Neuronal stem cell (in vitro differentiated cells): ENCODE data around the gene EFCAB7.
"Not testable (repeated sequence)": the region's sequence is repeated elsewhere in the genome, so short reads cannot be mapped to it uniquely, and the experiment has no call there.

Experiments used
- DNase-seq: peaks from one replicate; pipeline ENCODE4 v3.0.0-alpha.2; 2013; ENCODE audit warnings: low spot score
- H2AFZ ChIP-seq: one replicate; pipeline ENCODE4 v1.6.1; 2013; ENCODE audit warnings: mild to moderate bottlenecking, low read length, inconsistent platforms
- H2AK5ac ChIP-seq: 2 replicates; pipeline ENCODE4 v1.6.1; 2013; ENCODE audit warnings: low read depth, mild to moderate bottlenecking, inconsistent platforms, low read length, moderate library complexity, mixed read lengths
- H2BK120ac ChIP-seq: 2 replicates; pipeline ENCODE4 v1.6.1; 2013; ENCODE audit warnings: low read depth, mild to moderate bottlenecking, inconsistent platforms, low read length, moderate library complexity, mixed read lengths
- H2BK12ac ChIP-seq: one replicate; pipeline ENCODE4 v1.6.1; 2013; ENCODE audit warnings: low read length, inconsistent platforms
- H2BK15ac ChIP-seq: 2 replicates; pipeline ENCODE4 v1.6.1; 2013; ENCODE audit warnings: mild to moderate bottlenecking, low read length, inconsistent platforms, mixed read lengths
- H2BK5ac ChIP-seq: one replicate; pipeline ENCODE4 v1.6.1; 2013; ENCODE audit warnings: inconsistent platforms, mild to moderate bottlenecking, low read length, moderate library complexity
- H3K14ac ChIP-seq: one replicate; pipeline ENCODE4 v1.6.1; 2013; ENCODE audit warnings: low read length, inconsistent platforms
- H3K18ac ChIP-seq: 2 replicates; pipeline ENCODE4 v1.6.1; 2013; ENCODE audit warnings: low read length, inconsistent platforms
- H3K23ac ChIP-seq: 2 replicates; pipeline ENCODE4 v1.6.1; 2013; ENCODE audit warnings: low read depth, mild to moderate bottlenecking, mixed read lengths, low read length, inconsistent platforms; ENCODE audit not compliant: poor library complexity
- H3K27ac ChIP-seq: replicated peaks from 3 replicates; pipeline ENCODE4 v1.5.1; 2013; ENCODE audit warnings: low read length, inconsistent platforms
- H3K27me3 ChIP-seq, 3 experiments: 2 replicates each; pipeline ENCODE4 v1.6.1; 2013; ENCODE audit warnings: low read length in 3 of 3, mild to moderate bottlenecking in 2 of 3, inconsistent platforms in 1 of 3, low read depth in 1 of 3, mixed read lengths in 1 of 3, moderate library complexity in 1 of 3; ENCODE audit not compliant: control insufficient read depth in 3 of 3, insufficient read depth in 3 of 3
- H3K36me3 ChIP-seq, 2 donors: replicated peaks in 1 of 2; 2 replicates each; pipeline ENCODE4 v1.6.1; 2013; ENCODE audit warnings: low read length in 2 of 2; ENCODE audit not compliant: control insufficient read depth in 2 of 2, insufficient read depth in 2 of 2
- H3K4ac ChIP-seq: 2 replicates; pipeline ENCODE4 v1.6.1; 2013; ENCODE audit warnings: inconsistent platforms, mild to moderate bottlenecking, low read length, moderate library complexity
- H3K4me1 ChIP-seq, 2 donors: 1 replicate in 1 of 2; 2 replicates in 1 of 2; pipeline ENCODE4 v1.6.1; 2013; ENCODE audit warnings: low read length in 2 of 2, low read depth in 1 of 2; ENCODE audit not compliant: control insufficient read depth in 2 of 2, insufficient read depth in 1 of 2
- H3K4me2 ChIP-seq: one replicate; pipeline ENCODE4 v1.6.1; 2013; ENCODE audit warnings: mild to moderate bottlenecking, low read length, inconsistent platforms; ENCODE audit not compliant: insufficient read depth, poor library complexity, severe bottlenecking
- H3K4me3 ChIP-seq, 2 donors: 2 replicates each; pipeline ENCODE4 v1.5.1; 2013; ENCODE audit warnings: low read length in 2 of 2, mild to moderate bottlenecking in 2 of 2, inconsistent platforms in 1 of 2, moderate library complexity in 1 of 2
- H3K79me1 ChIP-seq: one replicate; pipeline ENCODE4 v1.6.1; 2013; ENCODE audit warnings: low read depth, mild to moderate bottlenecking, inconsistent platforms, low read length, moderate library complexity
- H3K9ac ChIP-seq: one replicate; pipeline ENCODE4 v1.6.1; 2013; ENCODE audit warnings: mild to moderate bottlenecking, low read depth, low read length, inconsistent platforms; ENCODE audit not compliant: poor library complexity
- H3K9me3 ChIP-seq, 2 donors: replicated peaks in 1 of 2; 2 replicates each; pipeline versions ENCODE3 to v1.6.1; 2013; ENCODE audit warnings: low read length in 2 of 2, mild to moderate bottlenecking in 2 of 2, inconsistent platforms in 1 of 2, low read depth in 1 of 2, mixed read lengths in 1 of 2, moderate library complexity in 1 of 2; ENCODE audit not compliant: control insufficient read depth in 2 of 2, insufficient read depth in 1 of 2
- H4K8ac ChIP-seq: one replicate; pipeline ENCODE4 v1.6.1; 2013; ENCODE audit warnings: low read depth, mild to moderate bottlenecking, inconsistent platforms, low read length, moderate library complexity
- H4K91ac ChIP-seq: one replicate; pipeline ENCODE4 v1.6.1; 2013; ENCODE audit warnings: low read length, low read depth, mild to moderate bottlenecking, inconsistent platforms; ENCODE audit not compliant: poor library complexity
- WGBS, 2 donors: extraction: QIAGEN DNeasy Blood & Tissue Kit; methylation state at CpG; one replicate each; pipeline ENCODE4 v1.1.7; 2013; ENCODE audit warnings: missing lambda C conversion rate in 2 of 2, mixed read lengths in 1 of 2; ENCODE audit not compliant: insufficient read length in 2 of 2, insufficient replicate concordance in 1 of 2; ENCODE audit errors: extremely low coverage in 2 of 2; 5-methylcytosine and 5-hydroxymethylcytosine counted together

The EFCAB7 gene

GRCh38 chr1:63575340-63575826 is 52.1 kb downstream of the EFCAB7 start:
- H3K79me1 ChIP-seq = no peaks in the 10 kb centered on the region
- no peak overlapping the region for H2AFZ ChIP-seq
- no peak overlapping the region for H4K8ac ChIP-seq
- H3K9me3 ChIP-seq = no peaks in the 10 kb centered on the region
- H2BK15ac ChIP-seq = no peak overlapping the region
- no peak overlapping the region for H3K27ac ChIP-seq
- peaks cover 5 to 6% of the 10 kb centered on the region in 2 donors for H3K4me1 ChIP-seq
- H3K9ac ChIP-seq = no peak overlapping the region
- H3K4ac ChIP-seq = no peak overlapping the region
- no peak overlapping the region for H2BK12ac ChIP-seq
- no peak overlapping the region for H3K4me3 ChIP-seq
- peak; percentile 2 for DNase-seq
- H2AK5ac ChIP-seq = no peak overlapping the region
- no peaks in the 10 kb centered on the region for H3K36me3 ChIP-seq
- no peak overlapping the region for H4K91ac ChIP-seq
- no peak overlapping the region for H2BK120ac ChIP-seq
- H3K14ac ChIP-seq = no peak overlapping the region
- H3K18ac ChIP-seq = no peak overlapping the region
- no peaks in the 10 kb centered on the region for H3K27me3 ChIP-seq
- H3K4me2 ChIP-seq = no peak overlapping the region
- WGBS, 2 donors = no CpG with 5 or more reads among the region's 4 CpGs
- H2BK5ac ChIP-seq = no peak overlapping the region
- H3K23ac ChIP-seq = no peak overlapping the region

GRCh38 chr1:63586326-63586725 is 63.0 kb downstream of the EFCAB7 start:
- H2BK120ac ChIP-seq, H3K18ac ChIP-seq, H3K4me1 ChIP-seq, H3K9ac ChIP-seq, H4K91ac ChIP-seq, DNase-seq, H3K4me3 ChIP-seq, H3K4me2 ChIP-seq, H3K27me3 ChIP-seq, H2BK15ac ChIP-seq, H3K14ac ChIP-seq, H2AK5ac ChIP-seq, H3K27ac ChIP-seq, H2AFZ ChIP-seq, H3K79me1 ChIP-seq, H3K9me3 ChIP-seq, H3K23ac ChIP-seq, H3K4ac ChIP-seq, H2BK5ac ChIP-seq, H4K8ac ChIP-seq, H2BK12ac ChIP-seq, H3K36me3 ChIP-seq: not testable (repeated sequence)
- no CpG with 5 or more reads among the region's 1 CpG for WGBS, 2 donors

GRCh38 chr1:63590166-63590560 is 66.8 kb downstream of the EFCAB7 start:
- no CpG with 5 or more reads among the region's 3 CpGs for WGBS, 2 donors
- Histone ChIP-seq H3K4ac (no peak overlapping the region), H3K9me3 (no peaks in the 10 kb centered on the region), H4K91ac (no peak overlapping the region), H2BK5ac (no peak overlapping the region), H3K23ac (no peak overlapping the region), H3K27me3 (peaks cover 0 to 17% (median 0%) of the 10 kb centered on the region in 3 experiments), H3K18ac (no peak overlapping the region), H2AK5ac (no peak overlapping the region), H3K79me1 (peaks cover 2% of the 10 kb centered on the region), H2BK12ac (no peak overlapping the region), H3K4me3 (no peak overlapping the region), H3K27ac (no peak overlapping the region), H2BK15ac (no peak overlapping the region), H2AFZ (no peak overlapping the region), H3K14ac (no peak overlapping the region), H3K9ac (no peak overlapping the region), H3K36me3 (no peaks in the 10 kb centered on the region), H3K4me2 (no peak overlapping the region), H4K8ac (no peak overlapping the region), H3K4me1 (peaks cover 4% of the 10 kb centered on the region in 2 donors), H2BK120ac (no peak overlapping the region)
- DNase-seq = no peak

- Histone ChIP-seq H4K91ac (no peak overlapping the region), H3K18ac (peak overlapping the region; percentile 76), H2AFZ (peak overlapping the region; percentile 100), H3K9me3 (no peaks in the 10 kb centered on the region), H3K4me2 (peak overlapping the region; percentile 95), H3K9ac (peak overlapping the region; percentile 87), H3K14ac (peak overlapping the region; percentile 58), H2BK5ac (no peak overlapping the region), H3K4me1 (peaks cover 4% of the 10 kb centered on the region in 2 donors), H3K79me1 (peaks cover 2% of the 10 kb centered on the region), H3K36me3 (no peaks in the 10 kb centered on the region), H2AK5ac (no peak overlapping the region), H3K4me3 (peak overlapping the region; percentile 83 to 93), H3K27ac (no peak overlapping the region), H3K4ac (no peak overlapping the region), H3K23ac (peak overlapping the region; percentile 22), H2BK15ac (peak overlapping the region; percentile 8), H4K8ac (no peak overlapping the region), H2BK120ac (no peak overlapping the region), H3K27me3 (peaks cover 0 to 21% (median 0%) of the 10 kb centered on the region in 3 experiments), H2BK12ac (peak overlapping the region; percentile 60)
- peak; percentile 21 for DNase-seq
- WGBS, 2 donors = no CpG with 5 or more reads among the region's 18 CpGs
Observed at GRCh38 chr1:63592536-63593302, 69.4 kb downstream of the EFCAB7 start.
